Activated T-cell treated with anti-CD3 and anti-CD28 coated beads, Interleukin-2, amount 50 U/mL, for 72 hours (primary cell): Measurements from ENCODE around the gene RAD23A. TPM values are rescaled to one million over a fixed set of nuclear protein-coding genes. Genes with fewer than 3 reads are reported as not detected.
A peak's percentile ranks its signal among the peaks of the same experiment; 100 is the strongest.
"Not testable (repeated sequence)": the region's sequence is repeated elsewhere in the genome, so short reads cannot be mapped to it uniquely, and the experiment has no call there.

Experiments used
- ATAC-seq, 2 donors: fragments of 150-1000 bp; cut with Tn5 transposase; replicated peaks in 1 of 2; 2 replicates each; pipeline ENCODE4 v1.10.0; 2021; ENCODE audit warnings: moderate library complexity in 2 of 2, mild to moderate bottlenecking in 1 of 2
- DNase-seq, 2 donors: peaks; one replicate each; pipeline ENCODE4 v3.0.0; 2021 to 2022; ENCODE audit warnings: mixed read lengths in 1 of 2
- H3K27ac Mint-ChIP-seq: one replicate; pipeline ENCODE4 v1.8.0; 2022; ENCODE audit warnings: mild to moderate bottlenecking, moderate library complexity, mixed read lengths
- H3K27me3 Mint-ChIP-seq: one replicate; pipeline ENCODE4 v1.8.0; 2022; ENCODE audit warnings: low read depth, mixed read lengths
- H3K36me3 Mint-ChIP-seq, 2 donors: one replicate each; pipeline ENCODE4 v1.8.0; 2022; ENCODE audit warnings: mixed read lengths in 2 of 2, mild to moderate bottlenecking in 1 of 2; ENCODE audit not compliant: insufficient read depth in 2 of 2
- H3K4me1 Mint-ChIP-seq: one replicate; pipeline ENCODE4 v1.8.0; 2022; ENCODE audit warnings: low read depth, mixed read lengths
- H3K4me3 Mint-ChIP-seq, 2 donors: one replicate each; pipeline ENCODE4 v1.8.0; 2022; ENCODE audit warnings: mild to moderate bottlenecking in 2 of 2, mixed read lengths in 2 of 2, moderate library complexity in 2 of 2
- H3K9me3 Mint-ChIP-seq, 2 donors: one replicate each; pipeline ENCODE4 v1.8.0; 2022; ENCODE audit warnings: mixed read lengths in 2 of 2
- total RNA-seq, 2 donors: library from RNA; stranded (reverse); gene quantifications; one replicate each; pipeline ENCODE4 v1.2.3, GENCODE V29; 2022

Gene RAD23A
- 100 to 1,000 TPM; 159 to 189 TPM for total RNA-seq

GRCh38 chr19:12945479-12946091 lies at the start of gene RAD23A:
Gene RAD23A, plus strand, starts transcription at chr19:12945862. Its CDS starts 87 bp downstream, at chr19:12945949.
- H3K9me3 Mint-ChIP-seq, result no peaks in the 10 kb centered on the region
- ATAC-seq (peak; percentile 80 to 82), DNase-seq (peak; percentile 98 to 99)
- no peaks in the 10 kb centered on the region for H3K27me3 Mint-ChIP-seq
- H3K4me1 Mint-ChIP-seq, result peaks cover 68% of the 10 kb centered on the region
- H3K36me3 Mint-ChIP-seq, result peaks cover 23 to 54% of the 10 kb centered on the region in 2 donors
- H3K27ac Mint-ChIP-seq, result peak within 1 kb of the TSS; percentile 99
- H3K4me3 Mint-ChIP-seq, result peak within 1 kb of the TSS; percentile 94 to 95

GRCh38 chr19:12896460-12896859 lies 49.2 kb upstream of the RAD23A start:
- H3K9me3 Mint-ChIP-seq, result no peaks in the 10 kb centered on the region

GRCh38 chr19:12899891-12900518 lies 45.7 kb upstream of the RAD23A start:
- ATAC-seq (peak; percentile 95 to 98), DNase-seq (peak; percentile 65 to 71)
- Mint-ChIP-seq H3K4me1 (peaks cover 16% of the 10 kb centered on the region), H3K27ac (peak overlapping the region; percentile 47), H3K27me3 (no peaks in the 10 kb centered on the region), H3K9me3 (no peaks in the 10 kb centered on the region), H3K4me3 (peak overlapping the region; percentile 20 to 67), H3K36me3 (peaks cover under 1 to 5% of the 10 kb centered on the region in 2 donors)

More at GRCh38 chr19:12896460-12896859, 49.2 kb upstream of the RAD23A start:
- ATAC-seq, result no peak
- Mint-ChIP-seq H3K27ac (no peak overlapping the region), H3K4me1 (peaks cover 30% of the 10 kb centered on the region), H3K4me3 (no peak overlapping the region), H3K36me3 (peaks cover 2 to 8% of the 10 kb centered on the region in 2 donors), H3K27me3 (no peaks in the 10 kb centered on the region)
- no peak for DNase-seq

- DNase-seq, result no peak
- Mint-ChIP-seq H3K36me3 (no peaks in the 10 kb centered on the region), H3K27me3 (no peaks in the 10 kb centered on the region), H3K27ac (no peak overlapping the region), H3K4me3 (no peak overlapping the region), H3K9me3 (no peaks in the 10 kb centered on the region), H3K4me1 (peaks cover 10% of the 10 kb centered on the region)
- no peak for ATAC-seq
Measured at GRCh38 chr19:12907166-12907565, 38.5 kb upstream of the RAD23A start.

- Mint-ChIP-seq H3K9me3 (no peaks in the 10 kb centered on the region), H3K36me3 (no peaks in the 10 kb centered on the region), H3K27me3 (no peaks in the 10 kb centered on the region), H3K4me3 (no peak overlapping the region), H3K27ac (peak overlapping the region; percentile 79), H3K4me1 (peaks cover 36% of the 10 kb centered on the region)
- DNase-seq, result no peak
- ATAC-seq, result no peak
Measured at GRCh38 chr19:12912571-12912970, 33.1 kb upstream of the RAD23A start.

GRCh38 chr19:12913011-12913561 lies 32.6 kb upstream of the RAD23A start:
- peak overlapping the region; percentile 79 for H3K27ac Mint-ChIP-seq

GRCh38 chr19:12913851-12914690 lies 31.6 kb upstream of the RAD23A start:
- DNase-seq (peak; percentile 51 to 59), ATAC-seq (peak; percentile 71 to 77)
- Mint-ChIP-seq H3K4me1 (peaks cover 38% of the 10 kb centered on the region), H3K27ac (peak overlapping the region; percentile 94), H3K36me3 (peaks cover 0 to under 1% of the 10 kb centered on the region in 2 donors), H3K9me3 (no peaks in the 10 kb centered on the region), H3K4me3 (peak overlapping the region; percentile 50 to 54), H3K27me3 (no peaks in the 10 kb centered on the region)

More at GRCh38 chr19:12913011-12913561, 32.6 kb upstream of the RAD23A start:
- ATAC-seq (no peak), DNase-seq (no peak)
- Mint-ChIP-seq H3K9me3 (no peaks in the 10 kb centered on the region), H3K36me3 (no peaks in the 10 kb centered on the region), H3K27me3 (no peaks in the 10 kb centered on the region), H3K4me1 (peaks cover 36% of the 10 kb centered on the region), H3K4me3 (no peak overlapping the region)

GRCh38 chr19:12915860-12916259 lies 29.8 kb upstream of the RAD23A start:
- H3K36me3 Mint-ChIP-seq, H3K4me3 Mint-ChIP-seq, H3K27me3 Mint-ChIP-seq, DNase-seq, ATAC-seq, H3K9me3 Mint-ChIP-seq: not testable (repeated sequence)
- Mint-ChIP-seq H3K27ac (peak overlapping the region; percentile 24), H3K4me1 (peaks cover 40% of the 10 kb centered on the region)

GRCh38 chr19:12918253-12918652 lies 27.4 kb upstream of the RAD23A start:
- DNase-seq, result no peak
- Mint-ChIP-seq H3K27me3 (no peaks in the 10 kb centered on the region), H3K36me3 (peaks cover 5% of the 10 kb centered on the region in 2 donors), H3K4me1 (peaks cover 37% of the 10 kb centered on the region), H3K27ac (peak overlapping the region; percentile 86), H3K4me3 (peak overlapping the region; percentile 65 to 74), H3K9me3 (no peaks in the 10 kb centered on the region)
- ATAC-seq, result no peak

GRCh38 chr19:12921047-12921446 lies 24.6 kb upstream of the RAD23A start:
- Mint-ChIP-seq H3K27me3 (no peaks in the 10 kb centered on the region), H3K4me3 (no peak overlapping the region), H3K9me3 (no peaks in the 10 kb centered on the region), H3K36me3 (peaks cover 5 to 15% of the 10 kb centered on the region in 2 donors), H3K27ac (peak overlapping the region; percentile 42), H3K4me1 (peaks cover 14% of the 10 kb centered on the region)
- DNase-seq, result no peak
- ATAC-seq, result no peak

GRCh38 chr19:12922959-12923358 lies 22.7 kb upstream of the RAD23A start:
- H3K36me3 Mint-ChIP-seq, result peaks cover 8 to 27% of the 10 kb centered on the region in 2 donors
- peaks cover 14% of the 10 kb centered on the region for H3K4me1 Mint-ChIP-seq
- H3K9me3 Mint-ChIP-seq, result no peaks in the 10 kb centered on the region
- no peak for ATAC-seq
- DNase-seq, result no peak
- no peak overlapping the region for H3K4me3 Mint-ChIP-seq
- H3K27ac Mint-ChIP-seq, result no peak overlapping the region
- H3K27me3 Mint-ChIP-seq, result no peaks in the 10 kb centered on the region

GRCh38 chr19:12924621-12925310 lies 20.9 kb upstream of the RAD23A start:
- Mint-ChIP-seq H3K27ac (no peak overlapping the region), H3K4me1 (no peaks in the 10 kb centered on the region), H3K4me3 (no peak overlapping the region), H3K9me3 (no peaks in the 10 kb centered on the region), H3K36me3 (peaks cover 9 to 36% of the 10 kb centered on the region in 2 donors), H3K27me3 (no peaks in the 10 kb centered on the region)
- ATAC-seq, result no peak
- DNase-seq, result no peak
